ENCODE data around the gene REST. TPM values are rescaled to one million over a fixed set of nuclear protein-coding genes. Genes with fewer than 3 reads are reported as not detected.
"Not testable (repeated sequence)": the region's sequence is repeated elsewhere in the genome, so short reads cannot be mapped to it uniquely, and the experiment has no call there.

REST gene
- total RNA-seq, 2 experiments from 2014 or later = 56.8 to 57.6 TPM

DNA sequence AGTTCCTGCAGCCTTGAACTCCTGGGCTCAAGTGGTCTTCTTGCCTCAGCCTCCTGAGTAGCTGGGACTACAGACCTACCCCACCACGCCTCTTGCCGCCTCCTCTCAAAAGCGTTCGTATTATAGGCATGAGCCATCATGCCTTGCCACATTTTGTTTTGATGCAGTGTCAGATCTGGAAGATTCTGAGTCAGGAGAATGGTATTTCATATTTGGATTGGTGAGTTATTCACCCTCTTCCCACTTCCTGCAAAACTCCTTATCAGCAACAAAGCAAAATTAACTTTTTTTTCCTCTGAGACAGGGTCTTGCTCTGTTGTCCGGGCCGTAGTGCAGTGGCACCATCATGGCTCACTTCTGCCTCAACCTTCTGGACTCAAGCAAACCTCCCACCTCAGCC is 29.6 kb downstream of the REST start:
- DNase-seq (no peak), ATAC-seq (ENCODE audit: poor library complexity) (no peak)
- Histone ChIP-seq H3K36me3 (ENCODE audit: insufficient read depth, low read length) (peaks cover 28% of the 10 kb centered on the region), H3K4me1 (ENCODE audit: insufficient read depth, low read length) (no peaks in the 10 kb centered on the region), H3K27me3 (ENCODE audit: control insufficient read depth in 1 of 2, insufficient read depth in 2 of 2, low read length in 2 of 2) (no peaks in the 10 kb centered on the region), H3K27ac (ENCODE audit: low read depth in 1 of 2, low read length in 2 of 2) (no peak overlapping the region), H3K4me3 (ENCODE audit: low read length) (no peak overlapping the region), H3K9me3 (ENCODE audit: control insufficient read depth in 1 of 2, insufficient read depth in 1 of 2, low read length in 2 of 2) (no peaks in the 10 kb centered on the region)
- Mint-ChIP-seq H3K27ac (no peak overlapping the region), H3K4me1 (ENCODE audit: low read depth) (peaks cover 25% of the 10 kb centered on the region), H3K9me3 (no peaks in the 10 kb centered on the region), H3K27me3 (no peaks in the 10 kb centered on the region), H3K36me3 (ENCODE audit: low read depth) (peaks cover 66% of the 10 kb centered on the region), H3K4me3 (no peak overlapping the region)
- POLR2A ChIA-PET = no interaction called here
- intact Hi-C loops (cut with DNase I, micrococcal nuclease) = no loop called here
- CTCF ChIA-PET = no interaction called here
- TF ChIP-seq CTCF (IDR thresholded peaks at IDR 0.05) = no peak

GRCh38 chr4:56939826-56940225 is 32.1 kb downstream of the REST start:
- intact Hi-C loops (cut with DNase I, micrococcal nuclease); H3K4me3 Mint-ChIP-seq; H3K27me3 ChIP-seq (ENCODE audit: control insufficient read depth in 1 of 2, insufficient read depth in 2 of 2, low read length in 2 of 2); H3K4me1 ChIP-seq (ENCODE audit: insufficient read depth, low read length); H3K4me1 Mint-ChIP-seq (ENCODE audit: low read depth); H3K9me3 Mint-ChIP-seq; H3K27ac Mint-ChIP-seq; CTCF ChIA-PET; DNase-seq; H3K9me3 ChIP-seq (ENCODE audit: control insufficient read depth in 1 of 2, insufficient read depth in 1 of 2, low read length in 2 of 2); H3K27ac ChIP-seq (ENCODE audit: low read depth in 1 of 2, low read length in 2 of 2); POLR2A ChIA-PET; H3K27me3 Mint-ChIP-seq; ATAC-seq (ENCODE audit: poor library complexity); H3K4me3 ChIP-seq (ENCODE audit: low read length): not testable (repeated sequence)
- peaks cover 19% of the 10 kb centered on the region for H3K36me3 ChIP-seq (ENCODE audit: insufficient read depth, low read length)
- peaks cover 48% of the 10 kb centered on the region for H3K36me3 Mint-ChIP-seq (ENCODE audit: low read depth)

GRCh38 chr4:56940403-56940802 is 32.7 kb downstream of the REST start:
- intact Hi-C loops (cut with DNase I, micrococcal nuclease) = no loop called here
- ATAC-seq (ENCODE audit: poor library complexity) (no peak), DNase-seq (no peak)
- Histone ChIP-seq H3K4me1 (ENCODE audit: insufficient read depth, low read length) (no peaks in the 10 kb centered on the region), H3K27ac (ENCODE audit: low read depth in 1 of 2, low read length in 2 of 2) (no peak overlapping the region), H3K27me3 (ENCODE audit: control insufficient read depth in 1 of 2, insufficient read depth in 2 of 2, low read length in 2 of 2) (no peaks in the 10 kb centered on the region), H3K36me3 (ENCODE audit: insufficient read depth, low read length) (peaks cover 19% of the 10 kb centered on the region), H3K4me3 (ENCODE audit: low read length) (no peak overlapping the region), H3K9me3 (ENCODE audit: control insufficient read depth in 1 of 2, insufficient read depth in 1 of 2, low read length in 2 of 2) (no peaks in the 10 kb centered on the region)
- no peaks in the 10 kb centered on the region for H3K27me3 Mint-ChIP-seq
- no peaks in the 10 kb centered on the region for H3K9me3 Mint-ChIP-seq
- H3K27ac Mint-ChIP-seq = no peak overlapping the region
- no peak for TF ChIP-seq CTCF (IDR thresholded peaks at IDR 0.05)
- peaks cover 42% of the 10 kb centered on the region for H3K36me3 Mint-ChIP-seq (ENCODE audit: low read depth)
- no peak overlapping the region for H3K4me3 Mint-ChIP-seq
- H3K4me1 Mint-ChIP-seq (ENCODE audit: low read depth) = peaks cover 1% of the 10 kb centered on the region
- POLR2A ChIA-PET = interaction anchor here (1.3 kb wide), 1 partner anchor 37 kb away, joined by 3 read pairs; the partner anchor contains the start of gene NOA1
- CTCF ChIA-PET = no interaction called here

DNA sequence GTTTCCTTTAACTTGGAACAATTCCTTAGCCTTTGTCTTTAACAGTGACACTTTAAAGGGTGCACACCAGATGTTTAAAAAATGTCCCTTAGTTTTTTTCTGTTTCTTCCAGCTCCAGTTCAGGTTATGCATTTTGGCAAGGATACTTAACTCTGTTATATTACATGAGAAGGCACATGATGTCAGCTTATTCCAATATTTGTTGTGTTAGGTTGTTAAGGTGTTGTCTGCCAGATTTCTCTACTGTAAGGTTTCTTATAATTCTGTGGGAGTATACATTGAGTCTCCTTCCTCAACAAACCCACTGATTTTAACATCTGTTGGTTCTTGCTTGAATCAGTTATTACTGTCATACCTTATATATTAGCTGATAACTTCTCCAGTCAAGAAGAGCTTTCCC is 33.3 kb downstream of the REST start:
- CTCF ChIA-PET = no interaction called here
- POLR2A ChIA-PET = interaction anchor here (1.3 kb wide), 1 partner anchor 36 kb away, joined by 3 read pairs; the partner anchor contains the start of gene NOA1

More for the DNA sequence above, 33.3 kb downstream of the REST start:
- no peaks in the 10 kb centered on the region for H3K9me3 Mint-ChIP-seq
- no peak overlapping the region for H3K4me3 ChIP-seq (ENCODE audit: low read length)
- H3K9me3 ChIP-seq (ENCODE audit: control insufficient read depth in 1 of 2, insufficient read depth in 1 of 2, low read length in 2 of 2) = no peaks in the 10 kb centered on the region
- DNase-seq = no peak
- intact Hi-C loops (cut with DNase I, micrococcal nuclease) = no loop called here
- H3K4me1 Mint-ChIP-seq (ENCODE audit: low read depth) = no peaks in the 10 kb centered on the region
- no peak overlapping the region for H3K27ac Mint-ChIP-seq
- no peak overlapping the region for H3K27ac ChIP-seq (ENCODE audit: low read depth in 1 of 2, low read length in 2 of 2)
- H3K36me3 Mint-ChIP-seq (ENCODE audit: low read depth) = peaks cover 41% of the 10 kb centered on the region
- ATAC-seq (ENCODE audit: poor library complexity) = no peak
- H3K4me1 ChIP-seq (ENCODE audit: insufficient read depth, low read length) = no peaks in the 10 kb centered on the region
- no peaks in the 10 kb centered on the region for H3K27me3 ChIP-seq (ENCODE audit: control insufficient read depth in 1 of 2, insufficient read depth in 2 of 2, low read length in 2 of 2)
- no peak for TF ChIP-seq CTCF (IDR thresholded peaks at IDR 0.05)
- H3K36me3 ChIP-seq (ENCODE audit: insufficient read depth, low read length) = peaks cover 19% of the 10 kb centered on the region
- no peak overlapping the region for H3K4me3 Mint-ChIP-seq
- no peaks in the 10 kb centered on the region for H3K27me3 Mint-ChIP-seq
